PC-3 (cell line): ENCODE results near the gene NFKBIL1. TPM values are rescaled to one million over a fixed set of nuclear protein-coding genes. Genes with fewer than 3 reads are reported as not detected.

ENCODE experiments used
- ATAC-seq: fragments of 200-7000 bp; cut with Tn5 transposase; 2 replicates; pipeline ENCODE4 v1.9.1; 2020; ENCODE audit warnings: mild to moderate bottlenecking, moderate library complexity
- BruUV-seq: library from RNA; stranded (reverse); fragments of 400-500 nt; replicated peaks from 2 replicates; lab custom pipeline; 2021; lab: Mats Ljungman, UMichigan
- CTCF ChIA-PET: fragments of 300-600 bp; sonication (Branson Sonifier 250); formaldehyde crosslinking; loops from one replicate; lab custom pipeline; 2022; ENCODE audit warnings: antibody characterized with exemption; lab: Charles Lee
- POLR2A ChIA-PET: fragments of 300-600 bp; sonication (Branson Sonifier 250); formaldehyde crosslinking; loops from one replicate; lab custom pipeline; 2022; ENCODE audit warnings: antibody characterized with exemption; ENCODE audit not compliant: unreplicated experiment; lab: Charles Lee
- DNase-seq: peaks from one replicate; pipeline ENCODE4 v3.0.0-alpha.2; 2015
- H2AFZ ChIP-seq: fragments of 300-600 bp; sonication (generic); 2 replicates; pipeline ENCODE4 v1.6.0; 2016; ENCODE audit warnings: antibody characterized with exemption, low read length
- H3F3A ChIP-seq: fragments of 300-600 bp; sonication (generic); one replicate; pipeline ENCODE4 v1.6.0; 2017; ENCODE audit warnings: antibody characterized with exemption, low read length, control low read depth, mild to moderate bottlenecking; ENCODE audit not compliant: unreplicated experiment
- H3K27ac ChIP-seq: fragments of 300-600 bp; sonication (generic); 2 replicates; pipeline ENCODE4 v1.5.1; 2016; ENCODE audit warnings: mild to moderate bottlenecking, low read length
- H3K27me3 ChIP-seq: fragments of 300-600 bp; sonication (generic); 2 replicates; pipeline ENCODE4 v1.6.1; 2016; ENCODE audit warnings: low read length, mixed read lengths
- H3K36me3 ChIP-seq: fragments of 300-600 bp; sonication (generic); 2 replicates; pipeline ENCODE4 v1.6.1; 2016; ENCODE audit warnings: low read depth, mixed run types, low read length, mixed read lengths
- H3K4me1 ChIP-seq: fragments of 300-600 bp; sonication (generic); 2 replicates; pipeline ENCODE4 v1.5.1; 2016; ENCODE audit warnings: low read length; ENCODE audit not compliant: insufficient read depth
- H3K4me2 ChIP-seq: fragments of 300-600 bp; sonication (generic); 2 replicates; pipeline ENCODE4 v1.6.0; 2016; ENCODE audit warnings: low read length
- H3K4me3 ChIP-seq: fragments of 300-600 bp; sonication (generic); 2 replicates; pipeline ENCODE4 v1.5.1; 2016; ENCODE audit warnings: mild to moderate bottlenecking, low read length, mixed read lengths
- H3K79me2 ChIP-seq: fragments of 300-600 bp; sonication (generic); 2 replicates; pipeline ENCODE4 v1.6.1; 2017; ENCODE audit warnings: low read length, mixed read lengths
- H3K9ac ChIP-seq: fragments of 300-600 bp; sonication (generic); 2 replicates; pipeline ENCODE4 v1.6.0; 2016; ENCODE audit warnings: mild to moderate bottlenecking, low read length
- H3K9me2 ChIP-seq: fragments of 300-600 bp; sonication (generic); replicated peaks from 2 replicates; pipeline ENCODE4 v1.6.1; 2016; ENCODE audit warnings: mixed run types, low read length, mixed read lengths
- H3K9me3 ChIP-seq: fragments of 300-600 bp; sonication (generic); 2 replicates; pipeline ENCODE4 v1.6.1; 2016; ENCODE audit warnings: low read length, mixed read lengths
- H4K20me1 ChIP-seq: fragments of 300-600 bp; sonication (generic); 2 replicates; pipeline ENCODE4 v1.6.1; 2016; ENCODE audit warnings: low read length, mixed read lengths
- EZH2 ChIP-seq: fragments of 300-600 bp; sonication (generic); IDR thresholded peaks from one replicate; pipeline ENCODE4 v1.6.1; 2017; ENCODE audit warnings: antibody characterized with exemption, mild to moderate bottlenecking, low read length; ENCODE audit not compliant: unreplicated experiment
- EZH2phosphoT487 ChIP-seq: fragments of 300-600 bp; sonication (generic); IDR thresholded peaks from 2 replicates; pipeline ENCODE4 v1.6.1; 2018; ENCODE audit warnings: mild to moderate bottlenecking, antibody characterized with exemption, low read length, borderline replicate concordance
- intact Hi-C: fragments of 100-400 bp; cut with micrococcal nuclease; formaldehyde crosslinking; loops from 2 replicates; pipeline ENCODE4 v1.9.0; 2023
- total RNA-seq: library from RNA; depleted of rRNA; stranded (reverse); fragments of >200 nt; gene quantifications from 2 replicates; pipeline ENCODE4 v1.2.3, GENCODE V29; 2014
- TF ChIP-seq, protein P1 (sequence below): fragments of 300-600 bp; sonication (generic); conservative IDR thresholded peaks from 2 replicates; pipeline ENCODE4 v1.5.1; 2017; ENCODE audit warnings: antibody characterized with exemption, low read depth, mild to moderate bottlenecking, low read length

Gene NFKBIL1
- total RNA-seq, 1 experiment from 2014 or later = 38.2 TPM

DNA sequence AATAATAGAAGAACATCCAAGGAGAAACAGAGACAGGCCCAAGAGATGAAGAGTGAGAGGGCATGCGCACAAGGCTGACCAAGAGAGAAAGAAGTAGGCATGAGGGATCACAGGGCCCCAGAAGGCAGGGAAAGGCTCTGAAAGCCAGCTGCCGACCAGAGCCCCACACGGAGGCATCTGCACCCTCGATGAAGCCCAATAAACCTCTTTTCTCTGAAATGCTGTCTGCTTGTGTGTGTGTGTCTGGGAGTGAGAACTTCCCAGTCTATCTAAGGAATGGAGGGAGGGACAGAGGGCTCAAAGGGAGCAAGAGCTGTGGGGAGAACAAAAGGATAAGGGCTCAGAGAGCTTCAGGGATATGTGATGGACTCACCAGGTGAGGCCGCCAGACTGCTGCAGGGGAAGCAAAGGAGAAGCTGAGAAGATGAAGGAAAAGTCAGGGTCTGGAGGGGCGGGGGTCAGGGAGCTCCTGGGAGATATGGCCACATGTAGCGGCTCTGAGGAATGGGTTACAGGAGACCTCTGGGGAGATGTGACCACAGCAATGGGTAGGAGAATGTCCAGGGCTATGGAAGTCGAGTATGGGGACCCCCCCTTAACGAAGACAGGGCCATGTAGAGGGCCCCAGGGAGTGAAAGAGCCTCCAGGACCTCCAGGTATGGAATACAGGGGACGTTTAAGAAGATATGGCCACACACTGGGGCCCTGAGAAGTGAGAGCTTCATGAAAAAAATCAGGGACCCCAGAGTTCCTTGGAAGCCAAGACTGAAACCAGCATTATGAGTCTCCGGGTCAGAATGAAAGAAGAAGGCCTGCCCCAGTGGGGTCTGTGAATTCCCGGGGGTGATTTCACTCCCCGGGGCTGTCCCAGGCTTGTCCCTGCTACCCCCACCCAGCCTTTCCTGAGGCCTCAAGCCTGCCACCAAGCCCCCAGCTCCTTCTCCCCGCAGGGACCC, 27.0 kb downstream of the NFKBIL1 start:
- no peaks in the 10 kb centered on the region for H3K79me2 ChIP-seq
- intact Hi-C loops = no loop called here
- ATAC-seq (no peak), DNase-seq (no peak)
- H3K27me3 ChIP-seq = no peaks in the 10 kb centered on the region
- H3F3A ChIP-seq = no peaks in the 10 kb centered on the region
- BruUV-seq = no TSS peak
- H3K4me3 ChIP-seq = no peak overlapping the region
- H4K20me1 ChIP-seq = no peaks in the 10 kb centered on the region
- no peak overlapping the region for H2AFZ ChIP-seq
- TF ChIP-seq, protein P1, sequence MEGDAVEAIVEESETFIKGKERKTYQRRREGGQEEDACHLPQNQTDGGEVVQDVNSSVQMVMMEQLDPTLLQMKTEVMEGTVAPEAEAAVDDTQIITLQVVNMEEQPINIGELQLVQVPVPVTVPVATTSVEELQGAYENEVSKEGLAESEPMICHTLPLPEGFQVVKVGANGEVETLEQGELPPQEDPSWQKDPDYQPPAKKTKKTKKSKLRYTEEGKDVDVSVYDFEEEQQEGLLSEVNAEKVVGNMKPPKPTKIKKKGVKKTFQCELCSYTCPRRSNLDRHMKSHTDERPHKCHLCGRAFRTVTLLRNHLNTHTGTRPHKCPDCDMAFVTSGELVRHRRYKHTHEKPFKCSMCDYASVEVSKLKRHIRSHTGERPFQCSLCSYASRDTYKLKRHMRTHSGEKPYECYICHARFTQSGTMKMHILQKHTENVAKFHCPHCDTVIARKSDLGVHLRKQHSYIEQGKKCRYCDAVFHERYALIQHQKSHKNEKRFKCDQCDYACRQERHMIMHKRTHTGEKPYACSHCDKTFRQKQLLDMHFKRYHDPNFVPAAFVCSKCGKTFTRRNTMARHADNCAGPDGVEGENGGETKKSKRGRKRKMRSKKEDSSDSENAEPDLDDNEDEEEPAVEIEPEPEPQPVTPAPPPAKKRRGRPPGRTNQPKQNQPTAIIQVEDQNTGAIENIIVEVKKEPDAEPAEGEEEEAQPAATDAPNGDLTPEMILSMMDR = no peak
- TF ChIP-seq EZH2phosphoT487 = no peak
- no peak for TF ChIP-seq EZH2
- H3K9me3 ChIP-seq = no peaks in the 10 kb centered on the region
- no peaks in the 10 kb centered on the region for H3K36me3 ChIP-seq
- POLR2A ChIA-PET = no interaction called here
- H3K4me1 ChIP-seq = 0 out of 2 replicates have a peak, but pooled peaks cover 8% of the 10 kb centered on the region
- CTCF ChIA-PET = no interaction called here
- H3K27ac ChIP-seq = no peak overlapping the region
- H3K4me2 ChIP-seq = no peak overlapping the region
- H3K9me2 ChIP-seq = no peaks in the 10 kb centered on the region
- H3K9ac ChIP-seq = no peak overlapping the region

DNA sequence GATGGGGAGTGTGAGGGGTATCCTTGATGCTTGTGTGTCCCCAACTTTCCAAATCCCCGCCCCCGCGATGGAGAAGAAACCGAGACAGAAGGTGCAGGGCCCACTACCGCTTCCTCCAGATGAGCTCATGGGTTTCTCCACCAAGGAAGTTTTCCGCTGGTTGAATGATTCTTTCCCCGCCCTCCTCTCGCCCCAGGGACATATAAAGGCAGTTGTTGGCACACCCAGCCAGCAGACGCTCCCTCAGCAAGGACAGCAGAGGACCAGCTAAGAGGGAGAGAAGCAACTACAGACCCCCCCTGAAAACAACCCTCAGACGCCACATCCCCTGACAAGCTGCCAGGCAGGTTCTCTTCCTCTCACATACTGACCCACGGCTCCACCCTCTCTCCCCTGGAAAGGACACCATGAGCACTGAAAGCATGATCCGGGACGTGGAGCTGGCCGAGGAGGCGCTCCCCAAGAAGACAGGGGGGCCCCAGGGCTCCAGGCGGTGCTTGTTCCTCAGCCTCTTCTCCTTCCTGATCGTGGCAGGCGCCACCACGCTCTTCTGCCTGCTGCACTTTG, 28.0 kb downstream of the NFKBIL1 start, which contains the start of gene TNF:
Gene TNF (plus strand): TSS at position 231 of the 567 bp plus-strand sequence. CDS start 177 bp downstream, at position 408.
- ChIA-PET POLR2A (no interaction called here), CTCF (no interaction called here)
- H3K4me1 ChIP-seq = 0 out of 2 replicates have a peak, but pooled peaks cover 8% of the 10 kb centered on the region
- no peaks in the 10 kb centered on the region for H3F3A ChIP-seq
- ATAC-seq (no peak), DNase-seq (no peak)
- no peak within 1 kb of the TSS for H3K4me3 ChIP-seq
- H3K4me2 ChIP-seq = no peak within 1 kb of the TSS
- intact Hi-C loops = no loop called here
- H3K9ac ChIP-seq = no peak within 1 kb of the TSS
- H3K9me2 ChIP-seq = no peaks in the 10 kb centered on the region
- TF ChIP-seq, protein P1 = no peak
- TF ChIP-seq EZH2 = no peak
- TF ChIP-seq EZH2phosphoT487 = no peak
- no peak within 1 kb of the TSS for H3K27ac ChIP-seq
- no peaks in the 10 kb centered on the region for H3K9me3 ChIP-seq
- H3K36me3 ChIP-seq = no peaks in the 10 kb centered on the region
- no TSS peak for BruUV-seq
- no peaks in the 10 kb centered on the region for H3K27me3 ChIP-seq
- no peak within 1 kb of the TSS for H2AFZ ChIP-seq
- no peaks in the 10 kb centered on the region for H4K20me1 ChIP-seq
- no peaks in the 10 kb centered on the region for H3K79me2 ChIP-seq
